Activated CD4-positive, CD25-positive, alpha-beta regulatory T cell treated with anti-CD3 and anti-CD28 coated beads, Interleukin-2, amount 50 U/mL, for 16 hours (primary cell): ENCODE results near the gene PARP6.

Source experiments
- DNase-seq: peaks from one replicate; pipeline ENCODE4 v3.0.0-alpha.2; 2020; ENCODE audit warnings: low read depth, low spot score

PARP6 gene, protein sequence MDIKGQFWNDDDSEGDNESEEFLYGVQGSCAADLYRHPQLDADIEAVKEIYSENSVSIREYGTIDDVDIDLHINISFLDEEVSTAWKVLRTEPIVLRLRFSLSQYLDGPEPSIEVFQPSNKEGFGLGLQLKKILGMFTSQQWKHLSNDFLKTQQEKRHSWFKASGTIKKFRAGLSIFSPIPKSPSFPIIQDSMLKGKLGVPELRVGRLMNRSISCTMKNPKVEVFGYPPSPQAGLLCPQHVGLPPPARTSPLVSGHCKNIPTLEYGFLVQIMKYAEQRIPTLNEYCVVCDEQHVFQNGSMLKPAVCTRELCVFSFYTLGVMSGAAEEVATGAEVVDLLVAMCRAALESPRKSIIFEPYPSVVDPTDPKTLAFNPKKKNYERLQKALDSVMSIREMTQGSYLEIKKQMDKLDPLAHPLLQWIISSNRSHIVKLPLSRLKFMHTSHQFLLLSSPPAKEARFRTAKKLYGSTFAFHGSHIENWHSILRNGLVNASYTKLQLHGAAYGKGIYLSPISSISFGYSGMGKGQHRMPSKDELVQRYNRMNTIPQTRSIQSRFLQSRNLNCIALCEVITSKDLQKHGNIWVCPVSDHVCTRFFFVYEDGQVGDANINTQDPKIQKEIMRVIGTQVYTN

GRCh38 chr15:72272213-72272996, at the start of gene PARP6:
PARP6 (minus strand) TSS chr15:72272554; CDS start chr15:72267477, 5,077 bp downstream.
- DNase-seq, result peak; percentile 96

DNA sequence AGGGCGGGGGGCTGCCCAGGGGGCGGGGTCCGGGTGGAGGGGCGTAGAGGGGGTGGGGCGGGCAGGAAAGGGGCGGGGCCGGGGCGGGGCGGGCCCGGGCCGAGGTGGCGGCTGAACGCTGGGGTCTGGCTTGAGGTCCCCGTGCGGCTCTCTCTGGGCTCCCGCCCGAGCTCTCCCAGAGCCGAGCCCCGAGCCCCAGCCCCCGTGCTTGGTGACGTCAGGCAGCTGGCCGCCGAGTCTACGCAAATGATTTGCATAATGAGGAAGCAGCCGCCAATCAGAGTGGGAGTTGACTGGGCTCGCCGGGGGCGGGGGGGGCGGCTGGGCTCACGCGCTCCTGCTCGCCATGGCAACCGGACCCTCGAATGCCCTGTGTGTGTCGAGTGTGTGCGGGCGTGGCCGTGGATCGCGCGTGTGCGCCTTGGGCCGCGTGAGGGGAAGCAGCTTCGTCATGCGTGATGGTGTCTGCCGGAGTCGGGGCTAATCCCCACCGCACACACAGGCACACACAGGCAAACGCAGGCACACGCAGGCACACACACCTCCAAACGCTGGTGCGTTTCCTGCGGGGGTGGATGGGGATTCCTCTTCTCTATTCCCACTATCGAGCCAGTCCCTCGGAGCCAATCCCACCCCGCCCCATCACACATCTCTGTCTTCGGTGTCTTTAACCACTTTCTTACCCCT, 47.8 kb upstream of the PARP6 start, which contains the start of gene CELF6:
Gene CELF6 (minus strand): TSS at position 173 of the 687 bp plus-strand sequence. CDS start 283 bp downstream, outside the sequence.
- DNase-seq, result peak; percentile 40

- no peak for DNase-seq
Measured at GRCh38 chr15:72319360-72319984, 47.1 kb upstream of the PARP6 start.

DNA sequence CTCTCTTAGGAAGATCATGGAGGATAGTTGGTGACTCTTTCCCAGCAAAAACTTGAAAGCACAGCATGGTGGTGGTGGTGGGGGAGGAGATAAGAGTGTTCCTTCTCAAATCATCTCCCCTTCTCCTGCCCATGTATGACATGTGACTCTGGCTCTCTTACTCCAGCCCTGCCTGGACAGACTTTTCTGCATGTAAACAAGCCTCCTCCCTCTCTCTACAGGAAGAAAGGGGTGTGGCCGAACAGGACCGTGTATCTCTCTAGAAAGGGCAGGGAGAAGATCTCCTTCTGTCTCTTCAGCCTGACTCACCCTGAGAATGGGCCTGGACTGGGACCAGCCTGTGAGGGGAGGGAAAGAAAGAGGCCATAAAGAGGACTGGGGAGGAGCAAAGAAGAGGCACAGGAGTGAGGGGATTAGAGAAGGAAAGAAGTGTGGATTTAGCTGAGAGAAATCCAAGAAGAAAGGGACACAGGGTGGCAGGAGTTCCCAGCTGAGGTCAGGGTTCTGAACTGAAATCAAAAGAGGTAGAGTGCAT, 46.1 kb upstream of the PARP6 start:
- DNase-seq, result no peak

DNA sequence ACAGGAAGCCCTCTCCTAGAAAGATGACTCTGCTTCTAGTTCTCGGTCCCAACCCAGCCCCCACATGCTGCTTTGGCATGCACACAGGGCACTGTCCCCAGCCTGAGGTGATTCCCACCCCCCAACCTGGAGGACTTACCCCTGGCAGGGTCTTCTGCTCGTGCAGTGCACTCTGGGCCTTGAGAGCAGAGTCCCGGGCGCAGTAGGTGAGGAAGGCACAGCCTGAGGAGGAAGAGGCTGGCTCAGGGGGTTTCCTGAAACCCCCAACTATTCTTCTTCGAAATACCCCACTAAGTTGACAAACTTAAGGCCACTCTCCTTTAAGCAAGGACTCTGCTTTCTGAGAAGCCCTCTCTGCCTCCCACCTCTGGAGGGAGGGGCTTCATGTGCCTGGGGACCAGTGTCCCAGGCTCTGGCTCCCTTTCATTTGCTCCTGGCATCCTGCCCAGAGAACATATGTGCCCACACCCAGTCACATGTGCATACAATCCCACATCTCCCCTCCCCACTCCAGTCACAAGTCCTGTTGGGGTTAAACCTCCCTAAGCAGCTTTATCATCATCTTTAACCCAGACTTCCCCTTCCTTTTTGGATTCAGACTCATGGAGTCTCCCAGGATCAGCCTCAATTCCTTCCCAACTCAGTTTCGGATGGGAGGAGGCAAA, 43.5 kb upstream of the PARP6 start:
- DNase-seq, result no peak

- DNase-seq, result no peak
Measured at GRCh38 chr15:72313881-72314280, 41.5 kb upstream of the PARP6 start.

GRCh38 chr15:72313448-72313840, 41.1 kb upstream of the PARP6 start:
- DNase-seq, result no peak

DNA sequence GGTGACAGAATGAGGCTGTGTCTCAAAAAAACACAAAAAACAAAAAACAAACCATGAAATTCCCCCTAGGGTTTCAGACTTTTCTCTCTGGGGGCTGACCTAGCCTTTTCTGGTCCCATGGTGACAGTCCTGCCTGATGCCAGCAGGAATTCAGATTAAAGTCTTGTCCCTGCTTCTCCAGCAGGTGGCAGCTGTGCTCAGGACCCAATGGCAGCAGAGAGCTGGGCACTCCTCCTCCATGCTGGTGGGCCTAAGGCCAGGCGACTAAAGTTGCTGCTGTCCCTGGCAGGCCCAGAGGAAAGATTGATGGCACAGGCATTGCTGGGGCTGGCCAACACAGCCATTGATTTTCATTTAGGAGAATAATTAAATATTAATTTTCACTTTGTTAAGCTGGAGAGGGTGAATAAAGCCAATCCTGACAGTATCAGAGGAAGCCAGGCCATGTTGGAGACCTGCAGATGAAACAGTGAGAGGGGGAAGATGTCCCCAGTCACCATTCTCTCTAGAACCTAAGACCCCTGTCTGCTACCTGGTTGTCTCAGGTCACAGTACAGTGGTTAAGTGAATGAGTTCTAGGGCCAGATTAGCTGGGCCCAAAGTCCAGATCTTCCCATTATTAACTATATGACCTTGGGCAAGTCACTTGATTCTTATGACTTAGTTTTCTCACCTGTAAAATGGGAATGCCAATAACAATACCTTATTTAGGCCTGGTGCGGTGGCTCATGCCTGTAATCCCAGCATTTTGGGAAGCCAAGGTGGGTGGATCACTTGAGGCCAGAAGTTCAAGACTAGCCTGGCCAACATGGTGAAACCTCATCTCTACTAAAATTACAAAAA, 40.5 kb upstream of the PARP6 start:
- DNase-seq, result peak; percentile 20

GRCh38 chr15:72307026-72307425, 34.7 kb upstream of the PARP6 start:
- no peak for DNase-seq

DNA sequence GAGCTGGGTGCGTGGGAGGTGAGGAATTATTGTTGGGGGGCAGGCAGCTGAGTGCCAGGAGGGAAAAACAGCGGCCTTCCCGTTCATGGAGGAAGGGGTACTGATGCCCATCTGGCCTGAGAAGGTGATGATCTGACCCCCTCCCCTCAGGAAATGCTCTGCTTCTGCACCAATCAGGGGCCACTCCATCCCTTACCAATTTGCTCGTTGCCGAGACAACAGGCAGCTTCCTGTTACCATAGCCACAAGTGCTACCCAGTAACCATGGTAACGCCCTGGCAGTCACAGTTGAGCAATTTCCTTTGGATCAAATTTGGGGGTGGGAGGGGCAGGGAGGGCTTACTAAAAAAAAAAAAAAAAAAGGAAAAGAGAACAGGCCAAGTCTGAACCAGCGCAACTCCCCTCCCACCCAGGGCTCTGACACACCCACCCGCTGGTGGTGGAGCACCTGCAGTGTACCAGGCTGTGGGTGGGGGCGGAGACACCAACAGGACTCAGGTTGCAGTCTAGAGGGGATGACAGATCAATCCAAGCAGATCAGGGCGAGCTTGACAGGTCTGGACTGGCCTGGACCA, 33.9 kb upstream of the PARP6 start:
- DNase-seq, result no peak

DNA sequence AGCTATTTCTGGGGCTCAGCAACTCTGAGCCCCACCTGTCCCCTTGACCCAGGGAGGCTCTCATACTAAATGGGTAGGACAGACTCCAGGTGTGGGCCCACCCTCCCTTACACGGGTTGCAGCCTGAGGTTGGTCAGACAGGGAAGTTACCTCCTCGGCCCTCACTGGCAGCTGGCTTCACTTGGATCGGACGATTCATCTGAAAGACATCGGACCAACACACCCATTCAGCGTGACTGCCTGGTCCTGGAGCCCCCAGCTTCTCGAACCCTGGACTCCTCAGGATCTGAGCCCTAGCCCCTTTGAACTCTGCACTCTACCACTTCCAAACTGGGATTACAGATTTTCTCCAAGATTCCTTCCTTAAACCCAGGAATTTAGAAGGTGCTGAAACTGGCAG, 32.2 kb upstream of the PARP6 start:
- no peak for DNase-seq

- DNase-seq, result no peak
Measured at GRCh38 chr15:72302955-72303354, 30.6 kb upstream of the PARP6 start.

DNA sequence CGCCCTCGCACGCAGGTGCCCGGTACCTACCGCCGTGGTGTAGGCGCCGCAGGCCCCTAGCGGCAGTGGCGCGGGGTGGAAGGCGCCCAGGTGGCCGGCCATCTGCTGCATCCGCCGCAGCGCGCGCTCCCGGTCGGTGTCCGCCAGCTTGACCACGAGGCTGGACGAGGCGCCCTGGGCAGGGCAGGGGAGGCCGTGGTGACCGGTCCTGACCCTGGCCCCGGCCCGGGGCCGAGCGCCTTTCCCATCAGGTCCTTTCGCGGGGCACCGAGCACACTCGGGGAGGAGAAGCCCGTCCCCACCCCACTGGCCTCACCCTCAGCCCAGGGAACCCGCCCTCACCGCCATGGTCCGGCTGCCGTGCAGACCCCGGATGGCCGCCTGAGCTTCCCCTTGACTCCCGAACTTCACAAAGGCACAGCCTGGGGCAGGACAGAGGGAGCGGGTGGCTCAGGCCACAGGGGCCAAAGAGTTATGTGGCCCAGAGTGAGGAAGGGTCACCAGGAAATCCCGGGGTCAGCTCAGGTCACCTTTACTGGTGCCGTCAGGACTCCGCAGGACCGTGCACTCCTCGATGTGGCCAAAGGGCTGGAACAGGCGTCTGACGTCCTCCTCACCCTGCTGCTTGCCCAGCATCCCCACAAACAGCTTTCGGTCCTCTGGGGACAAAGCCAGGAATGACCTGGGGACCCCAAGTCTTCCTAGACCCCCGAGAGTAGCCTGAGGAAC, 17.4 kb upstream of the PARP6 start:
- no peak for DNase-seq

DNA sequence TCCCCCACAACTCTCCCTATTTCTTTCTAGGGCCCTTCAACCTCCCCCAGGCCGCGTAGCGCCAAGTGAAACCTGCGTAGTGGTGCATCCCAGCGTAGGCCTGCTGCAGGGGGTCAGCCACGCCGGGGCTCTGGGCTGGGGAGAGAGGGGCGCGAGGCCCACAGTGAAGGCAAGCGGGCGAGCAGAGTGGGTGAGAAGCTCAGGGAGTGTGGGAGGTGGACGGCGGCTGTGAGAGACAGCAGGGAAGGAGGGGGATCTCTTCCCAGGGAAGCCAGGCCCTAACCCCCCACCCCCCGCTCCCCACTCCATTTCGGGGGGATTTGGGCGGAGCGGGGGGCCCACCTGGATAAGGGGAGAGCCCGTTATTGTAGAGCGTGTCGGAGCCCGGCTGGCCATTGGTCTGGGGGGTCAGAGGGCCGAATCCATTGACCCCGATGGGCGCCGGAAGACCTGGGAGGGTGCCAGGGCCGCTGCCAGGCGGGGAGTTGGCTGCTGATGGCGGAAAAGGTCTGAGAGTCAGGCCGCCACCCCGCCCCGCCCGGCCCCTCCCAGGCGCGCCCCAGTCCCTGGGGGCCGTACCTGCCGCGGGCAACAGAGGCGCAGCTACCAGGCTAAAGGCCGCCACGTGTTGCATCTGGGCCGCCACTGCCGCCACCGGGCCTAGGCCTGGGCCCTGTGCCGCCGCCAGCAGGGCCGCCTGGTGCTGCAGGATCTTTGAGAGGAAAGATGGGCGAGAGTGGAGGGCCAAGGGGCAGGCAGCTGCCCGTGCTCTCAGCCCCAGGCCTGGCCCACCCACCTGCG, 16.6 kb upstream of the PARP6 start:
- no peak for DNase-seq

GRCh38 chr15:72285927-72286516, 13.7 kb upstream of the PARP6 start:
- DNase-seq, result no peak

GRCh38 chr15:72285402-72285801, 13.0 kb upstream of the PARP6 start:
- DNase-seq, result no peak

DNA sequence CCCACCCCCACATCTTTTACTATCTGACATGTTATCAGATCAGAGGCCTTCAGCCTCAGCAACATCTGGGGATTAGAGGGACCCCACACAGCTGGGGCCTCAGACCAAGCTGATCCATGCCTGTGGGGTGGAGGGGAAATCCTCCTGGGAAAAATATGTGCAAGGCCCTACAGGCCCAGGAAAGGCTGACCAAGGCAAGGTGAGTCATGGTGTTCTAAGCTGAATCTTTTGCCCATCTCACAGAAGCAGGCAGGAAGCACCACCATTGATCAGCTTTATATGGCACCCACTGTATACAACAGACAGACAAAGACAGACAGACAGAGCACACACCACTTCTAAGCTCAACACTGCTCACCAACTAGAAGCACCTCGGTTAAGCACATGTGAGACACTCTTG, 12.4 kb upstream of the PARP6 start:
- DNase-seq, result no peak
